LNCAP (cell line): Measurements from ENCODE around the gene RETSAT.

Experiments
- CTCF ChIP-seq: fragments of 450-650 bp; IDR thresholded peaks from 2 replicates; pipeline ENCODE4 v1.5.1; 2017; ENCODE audit warnings: mild to moderate bottlenecking

Gene RETSAT

GRCh38 chr2:85309699-85310321 is 44.5 kb downstream of the RETSAT start:
- TF ChIP-seq CTCF = no peak

- TF ChIP-seq CTCF = no peak
Measured at GRCh38 chr2:85308896-85309555, 45.3 kb downstream of the RETSAT start.

- TF ChIP-seq CTCF = no peak
Measured at GRCh38 chr2:85308201-85308600, 46.1 kb downstream of the RETSAT start.

- TF ChIP-seq CTCF = no peak
Measured at GRCh38 chr2:85307527-85307897, 46.8 kb downstream of the RETSAT start.

GRCh38 chr2:85303780-85304531 is 50.4 kb downstream of the RETSAT start:
- no peak for TF ChIP-seq CTCF

- no peak for TF ChIP-seq CTCF
Measured at GRCh38 chr2:85302121-85302520, 52.2 kb downstream of the RETSAT start.
